HG03520 (cell line): ENCODE results near the gene VIPR2.
"Not testable (repeated sequence)": the region's sequence is repeated elsewhere in the genome, so short reads cannot be mapped to it uniquely, and the experiment has no call there.

ENCODE experiments used
- ATAC-seq: cut with Tn5 transposase; IDR thresholded peaks from one replicate; pipeline ENCODE4 v1.9.1; 2021; ENCODE audit warnings: mild to moderate bottlenecking, moderate library complexity; ENCODE audit not compliant: unreplicated experiment

The VIPR2 gene

GRCh38 chr7:159105832-159106811 lies 38.5 kb downstream of the VIPR2 start:
- ATAC-seq: no peak

GRCh38 chr7:159105066-159105780 lies 39.4 kb downstream of the VIPR2 start:
- ATAC-seq: no peak

GRCh38 chr7:159104188-159104920 lies 40.3 kb downstream of the VIPR2 start:
- ATAC-seq: no peak

- no peak for ATAC-seq
Measured at GRCh38 chr7:159103382-159104187, 41.1 kb downstream of the VIPR2 start.

GRCh38 chr7:159102681-159103381 lies 41.8 kb downstream of the VIPR2 start:
- ATAC-seq: no peak

GRCh38 chr7:159101661-159102091 lies 43.0 kb downstream of the VIPR2 start:
- ATAC-seq: not testable (repeated sequence)

GRCh38 chr7:159101083-159101395 lies 43.6 kb downstream of the VIPR2 start:
- not testable (repeated sequence) for ATAC-seq

- ATAC-seq: not testable (repeated sequence)
Measured at GRCh38 chr7:159100281-159101082, 44.2 kb downstream of the VIPR2 start.

- no peak for ATAC-seq
Measured at GRCh38 chr7:159099711-159100231, 44.9 kb downstream of the VIPR2 start.

- no peak for ATAC-seq
Measured at GRCh38 chr7:159098811-159099655, 45.6 kb downstream of the VIPR2 start.

- no peak for ATAC-seq
Measured at GRCh38 chr7:159098424-159098786, 46.3 kb downstream of the VIPR2 start.

GRCh38 chr7:159097661-159098423 lies 46.8 kb downstream of the VIPR2 start:
- no peak for ATAC-seq

GRCh38 chr7:159096736-159097581 lies 47.7 kb downstream of the VIPR2 start:
- ATAC-seq: no peak

GRCh38 chr7:159095979-159096411 lies 48.7 kb downstream of the VIPR2 start:
- ATAC-seq: no peak

- ATAC-seq: no peak
Measured at GRCh38 chr7:159094919-159095915, 49.5 kb downstream of the VIPR2 start.
